Spleen (tissue), 7 donors: ENCODE measurements around the gene HRH2.

ENCODE experiments used
- POLR2AphosphoS5 ChIP-seq, 3 donors: sonication (generic); formaldehyde crosslinking; IDR thresholded peaks; one replicate each; pipeline ENCODE4 v1.5.1; 2017; ENCODE audit warnings: antibody characterized with exemption in 3 of 3
- TF ChIP-seq, protein P1 (sequence below), 11 experiments: fragments of 200-600 bp in 7 of 11; fragments of 450-650 bp in 4 of 11; sonication (generic) in 4 of 11; IDR thresholded peaks in 8 of 11; conservative IDR thresholded peaks in 3 of 11; 1 replicate in 7 of 11; 2 replicates in 4 of 11; pipeline versions ENCODE4 v1.4.0 to v1.8.0; 2016 to 2021; ENCODE audit warnings: antibody characterized with exemption in 11 of 11, inconsistent platforms in 4 of 11, mild to moderate bottlenecking in 1 of 11
- donor health status: DM: no; HTN: no; CAD: no; lungs with moderate emphysema.
- donor health status: DM: no; HTN: no; CAD: no.
- donor health status: DM: no; HTN: no; CAD: no.

GRCh38 chr5:175671013-175671412 lies 13.1 kb downstream of the HRH2 start:
- TF ChIP-seq POLR2AphosphoS5 (IDR thresholded peaks at IDR 0.05): peak in 1 of 3 donors; percentile 49
- TF ChIP-seq, protein P1, sequence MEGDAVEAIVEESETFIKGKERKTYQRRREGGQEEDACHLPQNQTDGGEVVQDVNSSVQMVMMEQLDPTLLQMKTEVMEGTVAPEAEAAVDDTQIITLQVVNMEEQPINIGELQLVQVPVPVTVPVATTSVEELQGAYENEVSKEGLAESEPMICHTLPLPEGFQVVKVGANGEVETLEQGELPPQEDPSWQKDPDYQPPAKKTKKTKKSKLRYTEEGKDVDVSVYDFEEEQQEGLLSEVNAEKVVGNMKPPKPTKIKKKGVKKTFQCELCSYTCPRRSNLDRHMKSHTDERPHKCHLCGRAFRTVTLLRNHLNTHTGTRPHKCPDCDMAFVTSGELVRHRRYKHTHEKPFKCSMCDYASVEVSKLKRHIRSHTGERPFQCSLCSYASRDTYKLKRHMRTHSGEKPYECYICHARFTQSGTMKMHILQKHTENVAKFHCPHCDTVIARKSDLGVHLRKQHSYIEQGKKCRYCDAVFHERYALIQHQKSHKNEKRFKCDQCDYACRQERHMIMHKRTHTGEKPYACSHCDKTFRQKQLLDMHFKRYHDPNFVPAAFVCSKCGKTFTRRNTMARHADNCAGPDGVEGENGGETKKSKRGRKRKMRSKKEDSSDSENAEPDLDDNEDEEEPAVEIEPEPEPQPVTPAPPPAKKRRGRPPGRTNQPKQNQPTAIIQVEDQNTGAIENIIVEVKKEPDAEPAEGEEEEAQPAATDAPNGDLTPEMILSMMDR (IDR thresholded peaks at IDR 0.05 in 8 of 11, conservative IDR thresholded peaks at IDR 0.05 in 3 of 11): no peak
